Upper lobe of left lung (tissue), 4 donors: ENCODE data around the gene NR2F1-AS1.

Experiments
- CTCF ChIP-seq, 6 experiments: fragments of 450-650 bp in 4 of 6; fragments of 200-600 bp in 2 of 6; sonication (generic) in 2 of 6; IDR thresholded peaks; one replicate each; pipeline ENCODE4 v1.5.1; 2016 to 2019; ENCODE audit warnings: antibody characterized with exemption in 6 of 6
- EP300 ChIP-seq, 4 donors: sonication (generic); formaldehyde crosslinking; IDR thresholded peaks; one replicate each; pipeline ENCODE4 v1.5.1; 2017; ENCODE audit warnings: antibody characterized with exemption in 4 of 4, control low read depth in 2 of 4

GRCh38 chr5:93384995-93385394, 196.0 kb downstream of the NR2F1-AS1 start:
- TF ChIP-seq EP300 (IDR thresholded peaks at IDR 0.05) (no peak), CTCF (IDR thresholded peaks at IDR 0.05) (no peak)
